GM18907 (cell line): ENCODE measurements around the gene ABHD17B.
A peak's percentile ranks its signal among the peaks of the same experiment; 100 is the strongest.
"Not testable (repeated sequence)": the region's sequence is repeated elsewhere in the genome, so short reads cannot be mapped to it uniquely, and the experiment has no call there.

Experiments
- ATAC-seq: cut with Tn5 transposase; IDR thresholded peaks from one replicate; pipeline ENCODE4 v1.9.1; 2021; ENCODE audit warnings: mild to moderate bottlenecking, moderate library complexity; ENCODE audit not compliant: unreplicated experiment

Gene ABHD17B

GRCh38 chr9:71911061-71911907, at the start of gene ABHD17B, which contains the start of gene C9orf85:
TSS of gene ABHD17B (minus strand) at chr9:71911193. CDS start at chr9:71875080, 36,113 bp downstream.
TSS of gene C9orf85 (plus strand) at chr9:71911639. CDS start at chr9:71911735, 96 bp downstream.
- ATAC-seq: peak; percentile 95

DNA sequence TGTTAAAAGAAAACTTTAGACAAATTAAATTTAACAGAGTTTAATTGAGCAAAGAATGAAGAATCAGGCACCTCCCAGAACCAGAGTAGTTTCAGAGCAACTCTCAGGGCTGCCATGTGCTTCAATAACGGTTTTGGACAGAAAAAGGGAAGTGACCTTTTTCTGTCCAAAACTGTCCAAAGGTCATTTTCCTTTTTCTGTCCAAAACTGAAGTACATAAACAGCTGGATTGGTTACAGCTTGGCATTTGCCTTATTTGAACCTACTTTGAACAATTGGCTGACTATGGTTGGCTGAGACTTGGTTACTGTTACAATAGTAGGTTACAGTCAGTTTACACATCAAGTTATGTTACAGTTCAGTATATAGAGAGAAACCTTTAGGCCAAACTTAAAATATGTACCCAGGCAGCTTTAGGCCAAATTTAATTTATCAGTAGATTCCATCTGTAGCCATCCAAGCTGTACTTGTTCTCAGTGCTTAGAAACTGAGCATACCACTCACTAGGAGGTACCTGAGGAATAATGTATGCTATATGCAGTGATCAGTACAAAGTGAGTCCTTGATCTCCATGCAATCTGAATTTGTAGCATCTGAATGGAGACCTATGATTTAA, 44.4 kb upstream of the ABHD17B start:
- ATAC-seq: no peak

- ATAC-seq: not testable (repeated sequence)
Measured at GRCh38 chr9:71954652-71955051, 43.7 kb upstream of the ABHD17B start.

GRCh38 chr9:71944754-71945375, 33.9 kb upstream of the ABHD17B start:
- ATAC-seq: no peak

DNA sequence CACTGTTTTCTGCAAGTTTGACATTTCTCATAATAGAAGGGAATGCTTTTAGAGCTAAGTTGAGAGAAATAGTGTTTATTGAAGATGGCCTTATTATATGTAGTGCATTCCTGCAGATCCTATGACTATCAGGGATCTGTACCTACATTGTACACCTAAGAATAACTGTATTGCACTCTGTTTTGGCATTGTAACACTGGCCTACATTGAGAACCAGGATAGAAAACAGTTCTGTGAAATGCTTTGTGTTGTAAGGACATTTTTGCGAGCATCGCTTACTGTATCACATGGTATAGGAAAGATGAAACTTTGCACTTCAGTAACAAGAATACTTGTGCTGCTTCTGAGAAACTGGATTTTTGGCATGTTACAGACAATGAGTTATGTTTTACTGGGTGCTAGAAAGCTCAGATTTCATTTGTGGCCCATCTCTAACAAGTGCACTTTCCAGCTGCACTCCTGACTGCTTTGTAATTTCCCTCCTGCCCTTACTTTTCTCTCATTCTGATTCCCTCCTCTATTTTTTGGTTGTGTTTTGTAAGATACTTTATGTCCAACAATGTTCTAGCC, 31.1 kb upstream of the ABHD17B start:
- ATAC-seq: no peak

GRCh38 chr9:71941060-71941568, 30.1 kb upstream of the ABHD17B start:
- no peak for ATAC-seq

DNA sequence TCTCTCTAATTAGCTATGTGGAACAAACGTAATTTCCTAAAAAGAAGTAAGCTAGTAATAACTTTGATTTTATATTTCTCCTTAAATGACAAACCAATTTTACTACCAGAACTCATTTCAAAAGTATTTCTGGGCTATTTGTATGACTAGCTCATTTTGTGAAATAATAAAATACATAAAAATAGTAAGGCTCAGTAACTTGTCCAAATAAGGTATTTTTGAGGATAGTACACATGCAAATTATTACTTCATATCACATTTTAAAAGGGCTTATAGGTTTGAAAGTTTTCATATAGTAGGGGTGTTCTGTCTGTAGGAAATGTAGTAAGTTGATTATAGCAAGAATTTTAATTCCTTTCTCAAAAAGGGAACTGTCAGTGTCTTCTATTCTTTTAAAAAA, 26.9 kb upstream of the ABHD17B start:
- no peak for ATAC-seq

GRCh38 chr9:71937070-71937625, 26.2 kb upstream of the ABHD17B start:
- ATAC-seq: no peak

DNA sequence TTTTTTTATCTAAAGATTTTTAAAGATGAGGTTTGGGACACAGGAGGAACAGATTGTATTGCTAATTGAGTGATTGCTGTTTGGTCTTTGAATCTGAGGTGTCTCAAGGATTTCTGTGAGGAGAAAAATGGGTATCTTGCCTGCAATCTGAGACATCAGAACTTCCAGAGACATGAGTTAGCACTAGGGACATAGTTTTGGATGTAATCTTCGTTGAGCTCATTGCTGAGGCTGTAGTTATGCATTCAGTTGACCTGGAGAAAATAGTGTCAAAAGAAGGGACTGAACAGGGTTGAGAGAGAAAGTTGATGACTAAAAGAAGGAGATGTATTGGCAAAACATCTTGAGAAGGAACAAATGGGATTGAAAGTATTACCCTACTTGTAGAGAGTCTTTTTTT, 25.1 kb upstream of the ABHD17B start:
- no peak for ATAC-seq

- no peak for ATAC-seq
Measured at GRCh38 chr9:71931166-71931565, 20.2 kb upstream of the ABHD17B start.

- ATAC-seq: no peak
Measured at GRCh38 chr9:71929791-71930440, 18.9 kb upstream of the ABHD17B start.

DNA sequence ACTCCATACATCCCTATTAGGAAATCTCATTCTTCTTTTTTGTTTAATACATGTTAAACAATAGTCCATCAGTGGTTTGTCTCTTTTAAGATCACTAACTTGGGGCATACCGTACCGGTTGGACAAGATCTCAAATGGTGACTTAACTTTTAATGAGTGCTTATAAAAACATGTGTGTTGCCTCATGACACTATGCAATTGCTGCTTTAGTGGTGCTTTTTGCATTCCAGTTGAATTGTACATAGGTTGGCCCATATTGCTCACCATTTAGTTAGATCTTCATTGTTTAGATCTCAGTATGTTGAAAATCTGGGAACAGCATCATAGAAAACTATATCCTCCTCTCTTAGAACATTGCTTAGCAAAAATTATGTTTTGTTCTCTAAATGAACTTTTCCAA, 18.2 kb upstream of the ABHD17B start:
- ATAC-seq: no peak

GRCh38 chr9:71928806-71929205, 17.8 kb upstream of the ABHD17B start:
- no peak for ATAC-seq

GRCh38 chr9:71928376-71928775, 17.4 kb upstream of the ABHD17B start:
- ATAC-seq: no peak

DNA sequence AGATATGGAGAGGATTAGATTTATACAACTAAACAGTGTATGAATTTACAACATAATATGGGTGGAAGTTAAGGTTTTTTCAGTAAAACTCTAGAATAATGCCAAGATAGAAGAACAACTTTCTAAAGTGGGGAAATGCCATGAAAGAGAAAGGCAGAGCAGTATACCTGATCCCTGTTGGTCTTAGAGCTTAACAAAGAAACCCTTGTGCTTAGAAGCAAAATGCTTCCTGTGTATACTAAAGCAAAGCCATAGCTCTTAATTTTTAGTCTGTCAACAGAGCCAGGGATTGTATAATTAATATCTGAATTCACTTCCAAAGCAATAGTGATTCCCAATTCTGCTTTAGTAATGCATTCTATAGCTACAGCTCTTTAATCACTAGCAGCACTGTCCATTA, 14.8 kb upstream of the ABHD17B start:
- no peak for ATAC-seq

GRCh38 chr9:71924576-71924975, 13.6 kb upstream of the ABHD17B start:
- no peak for ATAC-seq

- ATAC-seq: no peak
Measured at GRCh38 chr9:71921190-71921814, 10.3 kb upstream of the ABHD17B start.

- no peak for ATAC-seq
Measured at GRCh38 chr9:71920456-71921189, 9.6 kb upstream of the ABHD17B start.

- no peak for ATAC-seq
Measured at GRCh38 chr9:71918419-71918818, 7.4 kb upstream of the ABHD17B start.
